AG10803 (cell line): ENCODE measurements around the gene LMAN2L.

Source experiments
- DNase-seq: peaks from one replicate; pipeline ENCODE4 v3.0.0; 2010; ENCODE audit warnings: low read depth
- H3K4me3 ChIP-seq: 2 replicates; pipeline ENCODE4 v1.5.1; 2011; ENCODE audit warnings: mild to moderate bottlenecking, low read length, control low read depth
- TF ChIP-seq, protein P1 (sequence below): conservative IDR thresholded peaks from 2 replicates; pipeline ENCODE4 v1.5.1; 2011; ENCODE audit warnings: mild to moderate bottlenecking, low read length, control low read depth, inconsistent platforms

The LMAN2L gene

DNA sequence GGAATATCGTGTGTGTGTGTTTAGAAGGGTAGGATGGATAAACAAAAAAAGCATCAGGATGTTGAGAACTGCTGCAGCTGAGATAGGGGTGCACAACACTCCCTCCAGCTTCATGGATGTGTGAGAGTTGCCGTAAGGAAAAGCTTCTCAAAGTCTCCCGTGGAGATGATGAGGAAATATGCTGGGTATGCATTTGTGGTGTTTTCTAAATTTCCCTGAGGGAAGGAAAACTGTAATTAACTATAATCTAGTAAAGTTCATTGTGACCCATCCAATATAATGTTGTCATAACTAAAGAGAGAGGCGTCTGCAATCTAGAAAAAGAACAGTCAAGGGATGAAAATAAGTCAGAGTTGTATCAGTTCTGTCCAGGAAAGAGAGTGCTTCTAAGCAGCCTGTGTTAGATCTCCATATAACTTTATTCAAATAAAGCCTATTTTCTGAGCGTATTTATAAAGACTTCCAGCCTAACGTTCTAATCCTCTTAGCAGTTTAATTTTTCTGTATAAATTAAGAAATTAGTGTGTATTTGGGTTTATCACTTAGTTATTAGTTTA is 7.3 kb upstream of the LMAN2L start:
- peak; percentile 25 for DNase-seq
- H3K4me3 ChIP-seq: no peak overlapping the region
- TF ChIP-seq, protein P1, sequence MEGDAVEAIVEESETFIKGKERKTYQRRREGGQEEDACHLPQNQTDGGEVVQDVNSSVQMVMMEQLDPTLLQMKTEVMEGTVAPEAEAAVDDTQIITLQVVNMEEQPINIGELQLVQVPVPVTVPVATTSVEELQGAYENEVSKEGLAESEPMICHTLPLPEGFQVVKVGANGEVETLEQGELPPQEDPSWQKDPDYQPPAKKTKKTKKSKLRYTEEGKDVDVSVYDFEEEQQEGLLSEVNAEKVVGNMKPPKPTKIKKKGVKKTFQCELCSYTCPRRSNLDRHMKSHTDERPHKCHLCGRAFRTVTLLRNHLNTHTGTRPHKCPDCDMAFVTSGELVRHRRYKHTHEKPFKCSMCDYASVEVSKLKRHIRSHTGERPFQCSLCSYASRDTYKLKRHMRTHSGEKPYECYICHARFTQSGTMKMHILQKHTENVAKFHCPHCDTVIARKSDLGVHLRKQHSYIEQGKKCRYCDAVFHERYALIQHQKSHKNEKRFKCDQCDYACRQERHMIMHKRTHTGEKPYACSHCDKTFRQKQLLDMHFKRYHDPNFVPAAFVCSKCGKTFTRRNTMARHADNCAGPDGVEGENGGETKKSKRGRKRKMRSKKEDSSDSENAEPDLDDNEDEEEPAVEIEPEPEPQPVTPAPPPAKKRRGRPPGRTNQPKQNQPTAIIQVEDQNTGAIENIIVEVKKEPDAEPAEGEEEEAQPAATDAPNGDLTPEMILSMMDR: no peak

DNA sequence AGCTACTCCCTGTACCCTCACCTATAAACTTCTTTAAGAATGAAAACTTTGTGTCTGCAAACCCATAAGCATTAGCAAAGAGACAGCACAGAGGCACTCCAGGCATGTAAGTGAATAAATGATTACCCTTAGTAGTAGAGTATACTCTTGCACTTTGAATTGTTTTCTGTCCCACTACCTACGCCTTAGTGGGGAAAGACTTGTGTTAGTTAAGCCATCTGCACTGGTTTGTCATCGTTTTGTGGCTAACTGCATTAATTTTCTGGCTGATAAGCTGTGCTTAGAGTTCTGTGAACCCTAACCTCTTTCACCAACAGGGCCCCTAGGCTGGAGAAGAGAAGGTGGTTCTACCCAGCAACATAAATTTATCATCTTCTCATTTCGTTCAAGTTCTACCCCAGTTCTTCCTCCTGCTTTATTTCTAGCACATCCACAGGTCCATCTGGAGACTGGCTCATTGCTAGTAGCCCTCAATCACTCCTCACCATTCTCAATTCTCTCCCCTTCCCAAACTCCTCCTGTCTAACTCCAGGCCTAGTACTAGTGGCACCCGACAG is 710 bp downstream of the LMAN2L start:
- H3K4me3 ChIP-seq: peak overlapping the region; percentile 88
- TF ChIP-seq, protein P1: no peak
- no peak for DNase-seq

DNA sequence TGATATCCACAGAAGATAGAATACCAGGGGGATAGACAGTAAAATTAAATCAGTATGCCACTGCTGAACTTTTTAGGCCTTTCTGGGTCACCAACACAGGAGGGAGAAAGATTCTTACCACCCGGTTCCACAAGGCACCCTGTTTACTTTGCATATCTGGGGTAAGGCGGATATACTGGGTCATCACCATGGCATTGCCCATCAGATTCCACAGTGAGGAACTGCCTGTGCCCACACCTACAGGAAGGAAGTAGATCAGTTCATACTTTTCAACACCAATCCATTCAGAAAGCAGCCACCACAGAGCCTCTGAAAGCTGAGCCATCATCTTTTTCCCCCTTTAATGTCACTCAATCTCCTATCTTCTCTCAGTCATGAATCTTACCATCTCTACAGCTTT is 2.0 kb downstream of the LMAN2L start:
- H3K4me3 ChIP-seq: no peak overlapping the region
- TF ChIP-seq, protein P1: no peak
- no peak for DNase-seq

DNA sequence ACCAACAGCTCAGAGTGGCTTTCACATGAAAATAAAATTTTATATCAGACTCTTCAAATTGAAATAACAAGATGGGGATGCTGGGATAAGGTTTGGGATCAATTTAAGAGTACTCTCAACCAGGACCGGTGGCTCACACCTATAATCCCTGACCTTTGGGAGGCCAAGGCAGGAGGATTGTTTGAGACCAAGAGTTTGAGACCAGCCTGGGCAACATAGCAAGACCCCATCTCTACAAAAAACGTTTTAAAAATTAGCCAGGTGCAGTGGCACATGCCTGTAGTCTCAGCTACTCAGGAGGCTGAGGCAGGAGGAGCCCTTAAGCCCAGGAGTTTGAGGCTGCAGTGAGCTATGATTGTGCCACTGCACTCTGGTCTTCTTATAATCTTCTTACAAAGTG is 2.6 kb downstream of the LMAN2L start:
- H3K4me3 ChIP-seq: no peak overlapping the region
- TF ChIP-seq, protein P1: no peak

DNA sequence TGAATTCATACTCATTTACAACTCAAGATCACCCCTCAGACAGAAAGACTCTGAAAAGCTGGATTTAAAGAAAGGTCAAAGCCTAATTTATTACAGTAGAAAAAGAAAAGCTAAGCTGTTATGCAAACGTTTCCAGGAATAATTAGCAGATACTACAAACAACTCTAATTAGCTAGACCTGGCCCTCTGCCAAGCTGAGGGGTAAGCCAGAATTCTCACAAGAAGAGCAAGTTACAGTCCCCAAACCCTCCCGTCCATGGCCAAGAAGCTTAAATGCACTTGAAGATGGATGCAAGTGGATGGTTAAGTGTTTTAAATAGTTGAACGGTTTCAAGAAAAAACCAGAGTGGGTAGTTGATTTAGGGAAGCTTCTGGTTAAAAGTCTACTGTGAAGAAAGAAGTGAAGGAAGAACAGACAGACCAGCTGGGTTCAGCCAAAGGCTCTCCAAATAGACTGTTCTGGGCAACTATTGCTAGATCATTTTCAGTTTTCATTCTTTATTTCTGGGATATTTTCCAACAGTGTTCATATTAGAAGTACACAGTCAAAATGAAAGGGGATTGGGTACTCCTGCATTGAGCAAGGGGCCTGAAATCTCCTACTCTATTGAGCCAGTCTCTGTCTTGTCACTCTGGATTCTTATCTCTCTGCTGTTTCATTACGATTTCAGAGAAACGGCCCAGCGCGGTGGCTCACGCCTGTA is 4.8 kb downstream of the LMAN2L start:
- TF ChIP-seq, protein P1: no peak
- no peak overlapping the region for H3K4me3 ChIP-seq
- no peak for DNase-seq

More for the DNA sequence above, 2.6 kb downstream of the LMAN2L start:
- DNase-seq: no peak

DNA sequence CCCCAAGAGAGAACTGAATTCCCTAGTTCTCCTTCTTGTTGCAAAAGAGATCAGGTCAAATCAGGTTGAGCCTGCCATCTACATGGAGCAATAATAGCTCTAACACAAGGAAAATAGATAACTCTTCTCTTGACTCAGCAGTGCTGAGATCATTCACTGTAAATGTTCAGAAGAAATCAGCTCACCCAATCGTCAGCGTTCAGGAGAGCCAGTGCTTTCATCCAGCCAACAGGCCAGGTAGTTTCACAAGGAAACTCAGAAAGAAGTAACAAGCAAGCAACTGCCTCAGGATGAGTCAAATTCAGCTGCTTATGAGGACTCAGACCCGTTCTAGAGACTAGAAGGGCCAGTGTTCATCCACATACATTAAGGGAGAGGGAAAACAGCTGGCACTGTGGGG is 5.9 kb downstream of the LMAN2L start:
- DNase-seq: no peak
- H3K4me3 ChIP-seq: no peak overlapping the region
- TF ChIP-seq, protein P1: no peak

DNA sequence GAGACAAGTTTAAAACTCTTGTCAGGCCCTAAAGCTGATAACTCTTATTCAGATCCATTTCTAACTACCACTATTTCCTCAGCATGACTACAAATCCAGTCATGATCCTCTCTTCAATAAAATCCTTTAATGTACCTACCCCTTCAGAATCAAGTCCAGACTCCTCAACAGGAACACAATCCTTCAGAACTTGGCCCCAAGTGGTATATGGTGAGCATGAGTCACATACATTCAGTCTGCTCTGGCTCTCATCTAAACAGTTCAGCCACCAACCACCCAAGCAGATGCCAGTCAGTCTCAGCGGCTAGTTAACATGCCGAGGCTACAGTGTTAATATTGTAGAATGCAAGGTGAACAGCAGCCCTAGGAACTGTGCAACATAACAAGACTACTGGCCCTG is 9.7 kb downstream of the LMAN2L start:
- peak; percentile 26 for DNase-seq
- no peak overlapping the region for H3K4me3 ChIP-seq
- TF ChIP-seq, protein P1: no peak
